Measurements from ENCODE around the gene TFDP2. TPM values are rescaled to one million over a fixed set of nuclear protein-coding genes. Genes with fewer than 3 reads are reported as not detected.
A peak's percentile ranks its signal among the peaks of the same experiment; 100 is the strongest.
"Not testable (repeated sequence)": the region's sequence is repeated elsewhere in the genome, so short reads cannot be mapped to it uniquely, and the experiment has no call there.

Gene TFDP2
- total and polyA plus RNA-seq, 10 donors = 4.1 to 40.5 (median 27.9) TPM

- no peak for DNase-seq
- Histone ChIP-seq H3K27ac (no peak overlapping the region), H3K9me3 (no peaks in the 10 kb centered on the region), H3K27me3 (replicated peaks in 1 of 7) (no peaks in the 10 kb centered on the region), H3K4me1 (no peaks in the 10 kb centered on the region), H3K36me3 (peaks cover 0 to 81% (median 5%) of the 10 kb centered on the region in 6 donors), H3K4me3 (no peak overlapping the region)
- 91 to 96% (median 94%) methylated on average over 4 of the region's 4 CpGs for WGBS, 5 donors
- intact Hi-C loops (cut with DNase I; ENCODE audit: low total_unique reads) = loop anchor here (10.0 kb wide), 1 partner anchor 180 kb away; the partner anchor contains the start of gene RNF7
- TF ChIP-seq POLR2A (IDR thresholded peaks at IDR 0.05) (no peak), POLR2AphosphoS5 (IDR thresholded peaks at IDR 0.05) (no peak), CTCF (IDR thresholded peaks at IDR 0.05 in 8 of 11, conservative IDR thresholded peaks at IDR 0.05 in 3 of 11) (no peak)
Measured at GRCh38 chr3:141914311-141914710, 235.0 kb downstream of the TFDP2 start.

- Histone ChIP-seq H3K27me3 (replicated peaks in 1 of 7) (no peaks in the 10 kb centered on the region), H3K4me1 (no peaks in the 10 kb centered on the region), H3K9me3 (no peaks in the 10 kb centered on the region), H3K36me3 (peaks cover 0 to 81% (median 7%) of the 10 kb centered on the region in 6 donors), H3K4me3 (no peak overlapping the region), H3K27ac (no peak overlapping the region)
- intact Hi-C loops (cut with DNase I; ENCODE audit: low total_unique reads) = loop anchor here (10.0 kb wide), 1 partner anchor 178 kb away; the partner anchor contains the start of gene RNF7
- TF ChIP-seq POLR2A (IDR thresholded peaks at IDR 0.05) = no peak
- TF ChIP-seq POLR2AphosphoS5 (IDR thresholded peaks at IDR 0.05) = no peak
- peak; percentile 42 to 73 (median 66) for TF ChIP-seq CTCF (IDR thresholded peaks at IDR 0.05 in 8 of 11, conservative IDR thresholded peaks at IDR 0.05 in 3 of 11)
- WGBS, 5 donors = 20 to 57% (median 43%) methylated on average over 1 of the region's 1 CpG
- DNase-seq = no peak
Measured at GRCh38 chr3:141913150-141913811, 236.1 kb downstream of the TFDP2 start.

GRCh38 chr3:141909986-141910385 is 239.4 kb downstream of the TFDP2 start:
- H3K27me3 ChIP-seq (replicated peaks in 1 of 7); H3K4me1 ChIP-seq; H3K27ac ChIP-seq; H3K9me3 ChIP-seq; H3K4me3 ChIP-seq; DNase-seq: not testable (repeated sequence)
- peaks cover 0 to 82% (median 18%) of the 10 kb centered on the region in 6 donors for H3K36me3 ChIP-seq
- 94 to 98% (median 98%) methylated on average over 4 of the region's 4 CpGs for WGBS, 5 donors
- intact Hi-C loops (cut with DNase I; ENCODE audit: low total_unique reads) = loop anchor here (10.0 kb wide), 1 partner anchor 175 kb away; the partner anchor contains the start of gene RNF7

- H3K36me3 ChIP-seq = peaks cover 0 to 82% (median 18%) of the 10 kb centered on the region in 6 donors
- no peaks in the 10 kb centered on the region for H3K9me3 ChIP-seq
- no peak overlapping the region for H3K4me3 ChIP-seq
- DNase-seq = no peak
- no peaks in the 10 kb centered on the region for H3K27me3 ChIP-seq (replicated peaks in 1 of 7)
- H3K4me1 ChIP-seq = no peaks in the 10 kb centered on the region
- H3K27ac ChIP-seq = no peak overlapping the region
- intact Hi-C loops (cut with DNase I; ENCODE audit: low total_unique reads) = no loop called here
- TF ChIP-seq POLR2AphosphoS5 (IDR thresholded peaks at IDR 0.05) (no peak), CTCF (IDR thresholded peaks at IDR 0.05 in 8 of 11, conservative IDR thresholded peaks at IDR 0.05 in 3 of 11) (no peak), POLR2A (IDR thresholded peaks at IDR 0.05) (no peak)
Measured at GRCh38 chr3:141909408-141909807, 239.9 kb downstream of the TFDP2 start.
